H1 (cell line): ENCODE measurements around the gene GPSM3.

Experiments used
- CTCF ChIP-seq, 3 experiments: IDR thresholded peaks; 1 replicate in 2 of 3; 2 replicates in 1 of 3; pipeline versions ENCODE4 v1.5.1 to v1.6.1; 2011; ENCODE audit warnings: low read length in 3 of 3, mild to moderate bottlenecking in 3 of 3, inconsistent platforms in 2 of 3, low read depth in 1 of 3, moderate library complexity in 1 of 3; ENCODE audit not compliant: insufficient read depth in 1 of 3; ENCODE audit errors: control extremely low read depth in 1 of 3
- EZH2 ChIP-seq: fragments of 200-600 bp; sonication (generic); IDR thresholded peaks from 2 replicates; pipeline ENCODE4 v1.7.1; 2012; ENCODE audit warnings: low read depth, mild to moderate bottlenecking, moderate library complexity, low read length, inconsistent platforms; ENCODE audit not compliant: severe bottlenecking
- JUND ChIP-seq: IDR thresholded peaks from 2 replicates; pipeline ENCODE4 v1.6.1; 2011; ENCODE audit warnings: mild to moderate bottlenecking, improper control_type of control experiment, low read length
- SRF ChIP-seq: IDR thresholded peaks from 2 replicates; pipeline ENCODE4 v1.6.1; 2011; ENCODE audit warnings: mild to moderate bottlenecking, low read depth, low read length, moderate library complexity
- TEAD4 ChIP-seq: IDR thresholded peaks from 2 replicates; pipeline ENCODE4 v1.6.1; 2012; ENCODE audit warnings: low read depth, low read length, inconsistent platforms, mixed read lengths

- TF ChIP-seq CTCF (IDR thresholded peaks at IDR 0.05; ENCODE audit: control extremely low read depth in 1 of 3, insufficient read depth in 1 of 3, low read depth in 1 of 3, low read length in 3 of 3) (no peak), EZH2 (no peak), JUND (no peak), SRF (no peak), TEAD4 (no peak)
Measured at GRCh38 chr6:32163559-32164258, 28.7 kb downstream of the GPSM3 start.
